A673 (cell line): Measurements from ENCODE around the gene TTC24. TPM values are rescaled to one million over a fixed set of nuclear protein-coding genes. Genes with fewer than 3 reads are reported as not detected.

Experiments
- BruUV-seq: library from RNA; stranded (reverse); fragments of 400-500 nt; replicated peaks from 2 replicates; lab custom pipeline; 2021; lab: Mats Ljungman, UMichigan
- CTCF ChIA-PET: fragments of 300-600 bp; sonication (Branson Sonifier 250); formaldehyde crosslinking; loops from one replicate; lab custom pipeline; 2022; ENCODE audit warnings: antibody characterized with exemption; lab: Charles Lee
- POLR2A ChIA-PET: fragments of 300-600 bp; sonication (Branson Sonifier 250); formaldehyde crosslinking; loops from one replicate; lab custom pipeline; 2022; ENCODE audit warnings: antibody characterized with exemption; ENCODE audit not compliant: low non-redundant PET; lab: Charles Lee
- DNase-seq: peaks from one replicate; pipeline ENCODE4 v3.0.0-alpha.2; 2015; ENCODE audit warnings: low spot score
- H3K27ac ChIP-seq: fragments of 200-600 bp; sonication (generic); 2 replicates; pipeline ENCODE4 v1.5.1; 2016; ENCODE audit warnings: mixed run types, low read depth, mild to moderate bottlenecking, mixed read lengths, antibody characterized with exemption, low read length; ENCODE audit not compliant: poor library complexity, severe bottlenecking
- H3K27me3 ChIP-seq: fragments of 200-600 bp; sonication (generic); replicated peaks from 2 replicates; pipeline ENCODE4 v1.6.1; 2017; ENCODE audit warnings: mixed run types, low read depth, mild to moderate bottlenecking, mixed read lengths, antibody characterized with exemption, low read length; ENCODE audit not compliant: insufficient read depth, poor library complexity
- H3K36me3 ChIP-seq: fragments of 200-600 bp; sonication (generic); 2 replicates; pipeline ENCODE4 v1.6.1; 2016; ENCODE audit warnings: mixed run types, mild to moderate bottlenecking, mixed read lengths, antibody characterized with exemption, low read length; ENCODE audit not compliant: insufficient read depth, poor library complexity, severe bottlenecking
- H3K4me1 ChIP-seq: fragments of 200-600 bp; sonication (generic); 2 replicates; pipeline ENCODE4 v1.6.1; 2017; ENCODE audit warnings: mixed run types, mild to moderate bottlenecking, mixed read lengths, antibody characterized with exemption, low read length; ENCODE audit not compliant: insufficient read depth, poor library complexity, severe bottlenecking
- H3K4me3 ChIP-seq: fragments of 200-600 bp; sonication (generic); 2 replicates; pipeline ENCODE4 v1.5.1; 2016; ENCODE audit warnings: low read depth, mixed run types, mild to moderate bottlenecking, mixed read lengths, low read length; ENCODE audit not compliant: poor library complexity, severe bottlenecking
- H3K9me3 ChIP-seq: fragments of 200-600 bp; sonication (generic); 2 replicates; pipeline ENCODE4 v1.6.1; 2016; ENCODE audit warnings: mixed run types, low read depth, mild to moderate bottlenecking, mixed read lengths, antibody characterized with exemption, low read length; ENCODE audit not compliant: poor library complexity, severe bottlenecking
- EZH2 ChIP-seq: fragments of 200-600 bp; sonication (generic); IDR thresholded peaks from 2 replicates; pipeline ENCODE4 v1.6.1; 2017; ENCODE audit warnings: borderline replicate concordance, low read depth, mild to moderate bottlenecking, mixed read lengths, antibody characterized with exemption, low read length; ENCODE audit not compliant: poor library complexity, severe bottlenecking
- intact Hi-C: fragments of 100-400 bp; cut with micrococcal nuclease; formaldehyde crosslinking; loops from one replicate; pipeline ENCODE4 v1.10.0; 2022; ENCODE audit not compliant: unreplicated experiment
- total RNA-seq: library from RNA; stranded (reverse); gene quantifications from 2 replicates; pipeline ENCODE4 v1.2.3, GENCODE V29; 2021
- TF ChIP-seq, protein P1 (sequence below): fragments of 300-800, 200-600 bp; sonication (generic); conservative IDR thresholded peaks from 2 replicates; pipeline ENCODE4 v1.5.1; 2017; ENCODE audit warnings: low read depth, mild to moderate bottlenecking, antibody characterized with exemption, low read length, moderate library complexity, mixed read lengths

Gene TTC24
- total RNA-seq, 1 experiment from 2014 or later: not detected

DNA sequence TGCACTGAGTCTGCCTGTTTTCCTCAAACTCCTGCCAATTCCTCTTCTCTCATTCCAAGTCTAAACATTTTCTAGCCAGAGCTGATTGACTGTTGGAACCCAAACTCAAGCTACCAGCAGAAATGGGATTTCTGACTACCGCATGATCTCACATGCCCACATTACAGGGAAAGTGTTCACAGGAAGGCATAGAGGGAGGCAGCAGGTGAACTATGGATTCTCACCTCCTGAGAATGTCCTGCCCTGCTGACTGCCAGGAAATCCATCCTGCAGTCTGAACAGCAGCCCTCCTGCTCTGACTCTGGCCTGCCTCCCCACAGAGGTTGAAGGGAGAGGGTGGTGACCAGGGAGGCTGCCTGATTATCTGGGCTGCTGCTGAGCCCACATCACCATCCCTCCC is 29.7 kb upstream of the TTC24 start:
- peaks cover 14% of the 10 kb centered on the region for H3K36me3 ChIP-seq
- no peak for TF ChIP-seq EZH2
- TF ChIP-seq, protein P1, sequence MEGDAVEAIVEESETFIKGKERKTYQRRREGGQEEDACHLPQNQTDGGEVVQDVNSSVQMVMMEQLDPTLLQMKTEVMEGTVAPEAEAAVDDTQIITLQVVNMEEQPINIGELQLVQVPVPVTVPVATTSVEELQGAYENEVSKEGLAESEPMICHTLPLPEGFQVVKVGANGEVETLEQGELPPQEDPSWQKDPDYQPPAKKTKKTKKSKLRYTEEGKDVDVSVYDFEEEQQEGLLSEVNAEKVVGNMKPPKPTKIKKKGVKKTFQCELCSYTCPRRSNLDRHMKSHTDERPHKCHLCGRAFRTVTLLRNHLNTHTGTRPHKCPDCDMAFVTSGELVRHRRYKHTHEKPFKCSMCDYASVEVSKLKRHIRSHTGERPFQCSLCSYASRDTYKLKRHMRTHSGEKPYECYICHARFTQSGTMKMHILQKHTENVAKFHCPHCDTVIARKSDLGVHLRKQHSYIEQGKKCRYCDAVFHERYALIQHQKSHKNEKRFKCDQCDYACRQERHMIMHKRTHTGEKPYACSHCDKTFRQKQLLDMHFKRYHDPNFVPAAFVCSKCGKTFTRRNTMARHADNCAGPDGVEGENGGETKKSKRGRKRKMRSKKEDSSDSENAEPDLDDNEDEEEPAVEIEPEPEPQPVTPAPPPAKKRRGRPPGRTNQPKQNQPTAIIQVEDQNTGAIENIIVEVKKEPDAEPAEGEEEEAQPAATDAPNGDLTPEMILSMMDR: no peak
- H3K9me3 ChIP-seq: no peaks in the 10 kb centered on the region
- H3K27ac ChIP-seq: no peak overlapping the region
- intact Hi-C loops: no loop called here
- H3K27me3 ChIP-seq: no peaks in the 10 kb centered on the region
- no peak for DNase-seq
- no peaks in the 10 kb centered on the region for H3K4me1 ChIP-seq
- BruUV-seq: no TSS peak
- no peak overlapping the region for H3K4me3 ChIP-seq
- ChIA-PET POLR2A (interaction anchor here (0.6 kb wide), 1 partner anchor 58 kb away, joined by 3 read pairs; no protein-coding TSS in a partner anchor), CTCF (no interaction called here)

DNA sequence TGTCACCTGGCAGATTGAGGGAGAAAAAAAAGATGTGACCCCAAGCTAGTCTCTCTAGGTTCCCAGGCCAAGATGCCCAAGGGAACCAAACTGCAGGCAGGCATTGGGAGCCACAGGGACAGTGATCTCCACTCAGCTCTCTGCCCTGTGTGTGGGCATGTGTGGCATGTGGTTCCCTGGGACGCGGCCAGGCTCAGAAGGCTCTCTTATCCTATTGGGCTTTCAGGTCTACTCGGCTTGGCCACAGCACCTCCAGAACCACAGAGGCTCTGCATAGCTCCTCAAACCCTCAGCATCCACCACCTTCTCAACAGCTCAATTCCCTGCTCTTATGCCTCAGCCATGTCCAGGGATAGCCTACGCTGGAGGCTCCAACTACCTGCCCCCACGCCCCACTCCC is 29.2 kb upstream of the TTC24 start:
- BruUV-seq: no TSS peak
- DNase-seq: no peak
- intact Hi-C loops: no loop called here
- no peak overlapping the region for H3K4me3 ChIP-seq
- no peaks in the 10 kb centered on the region for H3K4me1 ChIP-seq
- ChIA-PET CTCF (no interaction called here), POLR2A (interaction anchor here (0.6 kb wide), 1 partner anchor 58 kb away, joined by 3 read pairs; no protein-coding TSS in a partner anchor)
- no peaks in the 10 kb centered on the region for H3K27me3 ChIP-seq
- peaks cover 14% of the 10 kb centered on the region for H3K36me3 ChIP-seq
- H3K9me3 ChIP-seq: no peaks in the 10 kb centered on the region
- TF ChIP-seq, protein P1: no peak
- no peak overlapping the region for H3K27ac ChIP-seq

DNA sequence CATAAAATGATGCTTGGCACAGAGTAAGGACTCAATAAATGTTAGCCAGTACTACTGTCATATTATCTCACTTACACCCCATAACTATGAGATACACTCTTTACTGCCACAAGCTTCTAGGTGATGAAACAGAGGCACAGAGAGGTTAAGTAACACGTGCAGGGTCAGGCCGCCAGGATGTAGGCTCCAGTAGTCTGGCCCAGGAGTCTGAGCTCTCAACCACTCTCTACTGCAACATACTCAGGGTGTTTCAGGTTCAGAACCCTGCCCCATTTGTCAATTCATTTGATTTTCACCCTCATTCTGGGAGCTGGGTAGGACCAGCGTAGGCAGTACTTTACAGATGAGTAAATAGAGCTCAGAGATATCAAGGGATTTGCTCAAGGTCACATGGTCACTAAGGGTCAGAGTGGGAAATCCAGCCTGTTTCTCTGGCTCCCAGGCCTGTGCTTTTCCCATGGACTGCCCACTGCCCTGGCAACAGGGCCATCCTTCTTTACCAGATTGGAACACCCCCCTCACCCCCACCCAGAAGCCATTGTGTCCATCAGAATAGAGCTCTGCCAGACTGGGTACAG is 28.4 kb upstream of the TTC24 start:
- no peaks in the 10 kb centered on the region for H3K4me1 ChIP-seq
- POLR2A ChIA-PET: no interaction called here
- no peaks in the 10 kb centered on the region for H3K27me3 ChIP-seq
- DNase-seq: no peak
- CTCF ChIA-PET: no interaction called here
- TF ChIP-seq, protein P1: no peak
- TF ChIP-seq EZH2: no peak
- H3K9me3 ChIP-seq: no peaks in the 10 kb centered on the region
- BruUV-seq: no TSS peak
- peaks cover 22% of the 10 kb centered on the region for H3K36me3 ChIP-seq
- H3K4me3 ChIP-seq: no peak overlapping the region
- no peak overlapping the region for H3K27ac ChIP-seq
- intact Hi-C loops: no loop called here
